PFSK-1 (cell line): ENCODE results near the gene ACOT7.

Source experiments
- FOXP2 ChIP-seq: optimal IDR thresholded peaks from 2 replicates; pipeline ENCODE3; 2011; ENCODE audit warnings: borderline replicate concordance, control low read depth, inconsistent platforms; ENCODE audit not compliant: insufficient read depth; ENCODE audit errors: extremely low read length, extremely low read depth
- POLR2AphosphoS5 ChIP-seq: IDR thresholded peaks from 2 replicates; pipeline ENCODE4 v1.6.1; 2012; ENCODE audit warnings: low read depth, mild to moderate bottlenecking, control low read depth, low read length, moderate library complexity
- SIN3A ChIP-seq: IDR thresholded peaks from 2 replicates; pipeline ENCODE4 v1.6.1; 2012; ENCODE audit warnings: mild to moderate bottlenecking, low read length, moderate library complexity, borderline replicate concordance; ENCODE audit not compliant: insufficient read depth
- TAF1 ChIP-seq: IDR thresholded peaks from 2 replicates; pipeline ENCODE4 v1.6.1; 2012; ENCODE audit warnings: low read length, control low read depth, borderline replicate concordance; ENCODE audit not compliant: insufficient read depth
- TF ChIP-seq, protein P1 (sequence below), 2 experiments: IDR thresholded peaks; 2 replicates each; pipeline versions ENCODE4 v1.6.1 to v1.8.0; 2011 to 2012; ENCODE audit warnings: low read depth in 2 of 2, low read length in 2 of 2, control low read depth in 1 of 2, inconsistent platforms in 1 of 2, mild to moderate bottlenecking in 1 of 2, moderate library complexity in 1 of 2; ENCODE audit not compliant: insufficient read depth in 1 of 2

Gene ACOT7

DNA sequence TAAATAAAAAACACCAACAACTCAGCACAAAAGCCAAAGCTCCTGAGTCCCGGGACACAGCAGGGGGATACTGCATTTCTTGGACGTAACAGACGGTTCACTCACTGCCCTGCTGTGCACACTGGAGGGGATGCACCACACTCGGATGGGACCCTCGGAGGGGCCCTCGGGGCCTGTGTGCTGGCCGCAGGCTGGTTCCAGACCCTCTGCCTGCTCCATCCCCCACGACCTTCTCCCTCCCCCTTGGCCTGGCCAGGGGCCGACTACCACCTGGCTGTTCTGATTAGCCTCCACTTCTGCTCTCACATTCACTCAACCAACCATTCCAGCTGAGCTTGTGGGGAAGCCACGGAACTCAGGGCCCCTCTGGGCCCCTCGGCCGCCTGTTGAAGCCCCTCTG is 64.9 kb downstream of the ACOT7 start:
- TF ChIP-seq SIN3A (no peak), TAF1 (no peak), POLR2AphosphoS5 (no peak), FOXP2 (no peak)
- TF ChIP-seq, protein P1, sequence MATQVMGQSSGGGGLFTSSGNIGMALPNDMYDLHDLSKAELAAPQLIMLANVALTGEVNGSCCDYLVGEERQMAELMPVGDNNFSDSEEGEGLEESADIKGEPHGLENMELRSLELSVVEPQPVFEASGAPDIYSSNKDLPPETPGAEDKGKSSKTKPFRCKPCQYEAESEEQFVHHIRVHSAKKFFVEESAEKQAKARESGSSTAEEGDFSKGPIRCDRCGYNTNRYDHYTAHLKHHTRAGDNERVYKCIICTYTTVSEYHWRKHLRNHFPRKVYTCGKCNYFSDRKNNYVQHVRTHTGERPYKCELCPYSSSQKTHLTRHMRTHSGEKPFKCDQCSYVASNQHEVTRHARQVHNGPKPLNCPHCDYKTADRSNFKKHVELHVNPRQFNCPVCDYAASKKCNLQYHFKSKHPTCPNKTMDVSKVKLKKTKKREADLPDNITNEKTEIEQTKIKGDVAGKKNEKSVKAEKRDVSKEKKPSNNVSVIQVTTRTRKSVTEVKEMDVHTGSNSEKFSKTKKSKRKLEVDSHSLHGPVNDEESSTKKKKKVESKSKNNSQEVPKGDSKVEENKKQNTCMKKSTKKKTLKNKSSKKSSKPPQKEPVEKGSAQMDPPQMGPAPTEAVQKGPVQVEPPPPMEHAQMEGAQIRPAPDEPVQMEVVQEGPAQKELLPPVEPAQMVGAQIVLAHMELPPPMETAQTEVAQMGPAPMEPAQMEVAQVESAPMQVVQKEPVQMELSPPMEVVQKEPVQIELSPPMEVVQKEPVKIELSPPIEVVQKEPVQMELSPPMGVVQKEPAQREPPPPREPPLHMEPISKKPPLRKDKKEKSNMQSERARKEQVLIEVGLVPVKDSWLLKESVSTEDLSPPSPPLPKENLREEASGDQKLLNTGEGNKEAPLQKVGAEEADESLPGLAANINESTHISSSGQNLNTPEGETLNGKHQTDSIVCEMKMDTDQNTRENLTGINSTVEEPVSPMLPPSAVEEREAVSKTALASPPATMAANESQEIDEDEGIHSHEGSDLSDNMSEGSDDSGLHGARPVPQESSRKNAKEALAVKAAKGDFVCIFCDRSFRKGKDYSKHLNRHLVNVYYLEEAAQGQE (IDR thresholded peaks at IDR 0.05; ENCODE audit: insufficient read depth in 1 of 2, low read depth in 2 of 2, low read length in 2 of 2): no peak

DNA sequence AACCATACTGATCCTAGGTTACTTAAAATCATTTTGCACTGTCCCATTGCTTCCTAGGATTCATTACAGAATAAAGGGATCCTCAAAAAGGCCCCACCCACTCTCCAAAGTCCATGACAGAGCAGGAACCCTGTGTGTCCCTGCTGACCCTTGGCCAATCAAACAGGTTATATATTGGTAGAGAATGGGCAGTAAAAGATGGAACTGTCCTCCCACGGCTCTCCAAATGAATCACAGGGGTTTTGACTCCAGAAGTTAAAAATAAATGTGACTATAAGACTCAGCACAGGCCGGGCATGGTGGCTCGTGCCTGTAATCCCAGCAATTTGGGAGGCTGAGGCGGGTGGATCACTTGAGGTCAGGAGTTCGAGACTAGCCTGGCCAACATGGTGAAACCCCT is 65.5 kb downstream of the ACOT7 start:
- TF ChIP-seq FOXP2: no peak
- TF ChIP-seq TAF1: no peak
- TF ChIP-seq, protein P1 (IDR thresholded peaks at IDR 0.05; ENCODE audit: insufficient read depth in 1 of 2, low read depth in 2 of 2, low read length in 2 of 2): no peak
- TF ChIP-seq POLR2AphosphoS5: no peak
- no peak for TF ChIP-seq SIN3A

DNA sequence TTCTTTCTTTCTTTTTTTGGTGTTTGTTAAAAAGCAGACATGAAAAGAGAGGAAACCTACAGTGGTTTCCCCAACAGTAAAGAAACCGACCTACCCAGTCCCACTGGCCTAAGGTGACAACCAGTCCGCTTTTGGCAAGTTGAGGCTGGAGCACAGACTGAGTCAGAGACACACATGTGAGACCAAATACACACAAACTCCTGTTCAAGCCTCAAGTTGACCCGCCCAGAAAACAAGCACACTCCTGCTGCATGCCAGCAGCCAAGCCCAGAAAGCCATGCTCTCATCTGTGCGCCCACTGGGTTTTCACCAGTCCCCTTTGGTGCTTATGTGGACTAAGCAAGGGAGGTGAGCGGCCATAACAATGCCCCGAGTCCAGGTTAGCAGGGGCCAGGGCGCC is 68.1 kb downstream of the ACOT7 start:
- TF ChIP-seq POLR2AphosphoS5: no peak
- TF ChIP-seq SIN3A: no peak
- no peak for TF ChIP-seq TAF1
- TF ChIP-seq FOXP2: no peak
- TF ChIP-seq, protein P1 (IDR thresholded peaks at IDR 0.05; ENCODE audit: insufficient read depth in 1 of 2, low read depth in 2 of 2, low read length in 2 of 2): no peak

DNA sequence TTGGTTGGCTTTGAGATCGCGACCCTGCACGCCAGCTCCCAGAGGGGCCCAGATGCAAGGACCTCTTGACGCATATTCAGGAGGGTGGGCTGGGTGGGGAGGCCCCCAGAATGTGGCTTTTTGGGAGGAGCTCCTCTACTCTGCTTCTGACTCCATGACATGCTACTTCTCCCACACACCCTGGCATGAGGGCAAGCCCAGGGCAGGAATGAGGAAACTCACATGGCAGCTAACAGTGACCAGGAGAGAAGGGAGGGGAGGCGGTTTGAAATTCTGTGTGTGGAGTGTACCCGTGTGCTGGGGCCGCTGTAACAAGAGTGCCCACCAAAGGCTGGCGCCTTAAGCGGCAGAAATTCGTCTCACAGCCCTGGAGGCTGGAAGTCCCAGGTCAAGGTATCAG is 71.4 kb downstream of the ACOT7 start:
- no peak for TF ChIP-seq POLR2AphosphoS5
- TF ChIP-seq TAF1: no peak
- TF ChIP-seq SIN3A: no peak
- TF ChIP-seq FOXP2: no peak
- TF ChIP-seq, protein P1 (IDR thresholded peaks at IDR 0.05; ENCODE audit: insufficient read depth in 1 of 2, low read depth in 2 of 2, low read length in 2 of 2): no peak

DNA sequence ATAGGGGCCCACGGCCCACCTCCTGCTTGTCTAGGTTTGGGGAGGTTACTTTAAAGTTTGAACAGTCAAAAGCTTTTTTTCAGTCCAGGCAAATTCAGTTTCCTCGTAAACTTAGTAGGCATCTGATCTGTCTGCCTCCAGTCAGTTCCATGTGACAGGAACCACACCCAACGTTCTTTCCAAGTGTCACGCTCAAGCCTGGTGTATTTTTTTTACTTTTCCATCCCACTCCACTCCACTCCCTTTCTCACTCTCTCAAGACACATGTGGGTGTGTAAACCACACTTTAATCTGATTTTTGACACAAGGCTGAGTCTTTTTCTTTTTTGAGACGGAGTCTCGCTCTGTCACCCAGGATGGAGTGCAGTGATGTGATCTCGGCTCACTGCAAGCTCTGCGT is 72.4 kb downstream of the ACOT7 start:
- TF ChIP-seq POLR2AphosphoS5: no peak
